ENCODE data around the gene IL13RA1.

The IL13RA1 gene

DNA sequence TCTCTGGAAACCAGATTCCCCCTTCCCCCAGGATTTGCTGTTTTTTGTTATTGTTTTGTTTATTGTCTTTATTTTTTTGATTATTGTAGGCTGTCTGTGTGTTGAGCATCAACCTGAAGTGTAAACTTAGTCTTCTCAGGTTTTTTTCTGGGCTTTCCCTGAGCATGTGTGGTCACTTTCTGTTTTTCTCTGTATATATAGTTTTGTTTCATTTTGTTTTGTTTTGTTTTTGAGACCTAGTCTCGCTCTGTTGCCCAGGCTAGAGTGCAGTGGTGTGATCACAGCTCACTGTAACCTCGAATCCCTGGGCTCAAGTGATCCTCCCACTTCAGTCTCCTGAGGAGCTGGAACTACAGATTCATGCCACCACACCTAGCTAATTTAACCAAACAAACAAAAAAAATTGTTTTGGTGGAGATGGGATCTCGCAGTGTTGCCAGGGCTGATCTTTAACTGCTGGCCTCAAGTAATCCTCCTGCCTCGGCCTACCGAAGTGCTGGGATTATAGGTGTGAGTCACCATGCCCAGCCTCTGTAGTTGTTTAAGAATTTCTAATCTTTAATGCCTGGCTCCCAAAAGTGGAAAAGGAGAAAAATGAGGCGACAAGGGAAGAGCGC is 9.1 kb downstream of the IL13RA1 start:
- H3K4me3 ChIP-seq (ENCODE audit: low read depth, low read length), result no peak overlapping the region
- no peaks in the 10 kb centered on the region for H3K9me3 ChIP-seq
- no peaks in the 10 kb centered on the region for H3K27me3 ChIP-seq
- H3K4me1 ChIP-seq, result no peaks in the 10 kb centered on the region
- DNase-seq, result no peak
- TF ChIP-seq, protein P1, sequence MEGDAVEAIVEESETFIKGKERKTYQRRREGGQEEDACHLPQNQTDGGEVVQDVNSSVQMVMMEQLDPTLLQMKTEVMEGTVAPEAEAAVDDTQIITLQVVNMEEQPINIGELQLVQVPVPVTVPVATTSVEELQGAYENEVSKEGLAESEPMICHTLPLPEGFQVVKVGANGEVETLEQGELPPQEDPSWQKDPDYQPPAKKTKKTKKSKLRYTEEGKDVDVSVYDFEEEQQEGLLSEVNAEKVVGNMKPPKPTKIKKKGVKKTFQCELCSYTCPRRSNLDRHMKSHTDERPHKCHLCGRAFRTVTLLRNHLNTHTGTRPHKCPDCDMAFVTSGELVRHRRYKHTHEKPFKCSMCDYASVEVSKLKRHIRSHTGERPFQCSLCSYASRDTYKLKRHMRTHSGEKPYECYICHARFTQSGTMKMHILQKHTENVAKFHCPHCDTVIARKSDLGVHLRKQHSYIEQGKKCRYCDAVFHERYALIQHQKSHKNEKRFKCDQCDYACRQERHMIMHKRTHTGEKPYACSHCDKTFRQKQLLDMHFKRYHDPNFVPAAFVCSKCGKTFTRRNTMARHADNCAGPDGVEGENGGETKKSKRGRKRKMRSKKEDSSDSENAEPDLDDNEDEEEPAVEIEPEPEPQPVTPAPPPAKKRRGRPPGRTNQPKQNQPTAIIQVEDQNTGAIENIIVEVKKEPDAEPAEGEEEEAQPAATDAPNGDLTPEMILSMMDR (IDR thresholded peaks at IDR 0.05; ENCODE audit: low read depth, low read length), result no peak
- no peaks in the 10 kb centered on the region for H3K36me3 ChIP-seq

DNA sequence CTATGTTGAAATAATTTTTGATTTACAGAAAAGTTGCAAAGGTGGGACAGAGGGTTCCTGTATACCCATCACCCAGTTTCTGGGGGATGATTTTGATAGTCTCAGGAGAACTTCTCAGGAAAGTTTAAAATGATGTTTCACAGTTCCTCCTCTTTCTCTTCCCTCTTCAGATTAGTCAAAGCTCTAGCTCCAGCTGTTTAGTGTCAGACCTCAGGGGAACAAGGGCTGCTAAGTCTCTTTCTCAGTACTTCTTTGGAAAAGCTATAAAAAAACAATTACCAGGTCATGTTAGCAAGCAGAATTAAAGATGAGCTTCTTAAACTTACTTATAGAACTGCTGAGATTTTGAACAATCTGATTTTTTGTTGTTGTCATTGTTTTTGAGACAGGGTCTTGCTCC is 12.2 kb downstream of the IL13RA1 start:
- DNase-seq, result no peak
- TF ChIP-seq, protein P1 (IDR thresholded peaks at IDR 0.05; ENCODE audit: low read depth, low read length), result no peak
- no peaks in the 10 kb centered on the region for H3K4me1 ChIP-seq
- no peak overlapping the region for H3K4me3 ChIP-seq (ENCODE audit: low read depth, low read length)
- H3K36me3 ChIP-seq, result no peaks in the 10 kb centered on the region
- H3K9me3 ChIP-seq, result no peaks in the 10 kb centered on the region
- no peaks in the 10 kb centered on the region for H3K27me3 ChIP-seq

DNA sequence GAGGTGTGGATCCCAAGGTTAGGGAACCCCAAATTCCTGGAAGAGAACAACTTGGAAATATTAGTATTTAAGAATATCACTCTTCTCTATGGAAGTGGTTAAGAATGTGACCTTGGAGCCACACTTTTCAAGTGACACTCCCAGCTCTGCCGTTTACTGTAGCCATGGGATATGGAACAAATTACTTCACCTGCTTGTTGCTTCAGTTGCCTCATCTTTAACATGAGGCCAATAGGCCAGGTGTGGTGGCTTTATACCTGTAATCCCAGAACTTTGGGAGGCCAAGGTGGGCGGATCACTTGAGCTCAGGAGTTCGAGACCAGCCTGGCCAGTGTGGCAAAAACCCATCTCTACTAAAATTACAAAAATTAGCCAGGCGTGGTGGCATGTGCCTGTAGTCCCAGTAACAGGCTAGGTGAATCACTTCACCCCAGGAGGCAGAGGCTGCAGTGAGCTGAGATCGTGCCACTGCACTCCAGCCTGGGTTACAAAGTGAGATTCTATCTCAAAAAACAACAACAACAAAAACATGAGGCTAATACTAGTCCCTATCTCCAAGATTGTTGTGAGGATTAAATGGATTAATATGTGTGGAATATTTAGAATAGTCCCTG is 13.0 kb downstream of the IL13RA1 start:
- Histone ChIP-seq H3K27me3 (no peaks in the 10 kb centered on the region), H3K4me3 (ENCODE audit: low read depth, low read length) (no peak overlapping the region), H3K4me1 (no peaks in the 10 kb centered on the region), H3K36me3 (no peaks in the 10 kb centered on the region), H3K9me3 (no peaks in the 10 kb centered on the region)
- TF ChIP-seq, protein P1 (IDR thresholded peaks at IDR 0.05; ENCODE audit: low read depth, low read length), result no peak
- no peak for DNase-seq

DNA sequence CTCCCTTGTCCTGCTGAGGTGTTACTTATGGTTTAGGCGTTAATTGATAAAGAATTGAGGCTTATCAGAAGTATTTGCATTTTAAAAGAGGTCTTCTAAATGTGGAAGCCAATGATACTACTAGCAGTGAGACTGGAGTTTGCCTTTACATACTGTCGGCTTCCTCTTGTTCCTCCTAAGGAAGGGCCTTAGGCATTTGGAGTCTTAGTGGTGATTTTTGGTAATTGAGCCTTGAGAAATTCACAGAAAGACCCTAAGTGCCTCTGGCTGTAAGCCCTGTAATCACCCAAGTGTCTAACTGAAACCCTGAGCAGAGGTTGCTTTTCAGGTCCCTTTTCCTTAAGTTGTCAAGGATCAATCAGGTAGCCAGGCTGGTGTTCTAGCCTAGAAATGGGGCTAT is 14.8 kb downstream of the IL13RA1 start:
- Histone ChIP-seq H3K27me3 (no peaks in the 10 kb centered on the region), H3K4me3 (ENCODE audit: low read depth, low read length) (no peak overlapping the region), H3K4me1 (no peaks in the 10 kb centered on the region), H3K9me3 (no peaks in the 10 kb centered on the region), H3K36me3 (no peaks in the 10 kb centered on the region)
- no peak for DNase-seq
- TF ChIP-seq, protein P1 (IDR thresholded peaks at IDR 0.05; ENCODE audit: low read depth, low read length), result no peak

DNA sequence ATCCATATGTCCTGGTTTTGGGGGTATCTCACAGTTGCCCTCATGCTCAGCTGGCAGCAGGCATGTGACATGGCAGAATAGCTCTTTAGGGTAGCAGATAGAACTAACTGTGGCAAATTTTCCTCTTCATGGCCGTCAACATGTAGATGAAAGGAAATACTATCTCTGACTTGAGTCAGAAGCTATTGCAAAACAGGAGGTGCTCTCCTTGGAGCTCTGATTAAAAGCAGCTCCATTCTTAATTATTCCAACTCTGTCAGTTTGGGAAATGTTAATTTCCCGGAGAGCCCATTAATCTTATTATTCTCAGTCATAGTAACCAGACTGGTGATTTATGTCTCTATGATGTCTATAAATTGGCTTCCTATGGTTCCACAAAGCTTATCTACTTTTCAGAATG is 18.2 kb downstream of the IL13RA1 start:
- TF ChIP-seq, protein P1 (IDR thresholded peaks at IDR 0.05; ENCODE audit: low read depth, low read length), result no peak
- no peaks in the 10 kb centered on the region for H3K27me3 ChIP-seq
- H3K36me3 ChIP-seq, result no peaks in the 10 kb centered on the region
- H3K4me1 ChIP-seq, result no peaks in the 10 kb centered on the region
- H3K9me3 ChIP-seq, result no peaks in the 10 kb centered on the region
- DNase-seq, result no peak
- no peak overlapping the region for H3K4me3 ChIP-seq (ENCODE audit: low read depth, low read length)

DNA sequence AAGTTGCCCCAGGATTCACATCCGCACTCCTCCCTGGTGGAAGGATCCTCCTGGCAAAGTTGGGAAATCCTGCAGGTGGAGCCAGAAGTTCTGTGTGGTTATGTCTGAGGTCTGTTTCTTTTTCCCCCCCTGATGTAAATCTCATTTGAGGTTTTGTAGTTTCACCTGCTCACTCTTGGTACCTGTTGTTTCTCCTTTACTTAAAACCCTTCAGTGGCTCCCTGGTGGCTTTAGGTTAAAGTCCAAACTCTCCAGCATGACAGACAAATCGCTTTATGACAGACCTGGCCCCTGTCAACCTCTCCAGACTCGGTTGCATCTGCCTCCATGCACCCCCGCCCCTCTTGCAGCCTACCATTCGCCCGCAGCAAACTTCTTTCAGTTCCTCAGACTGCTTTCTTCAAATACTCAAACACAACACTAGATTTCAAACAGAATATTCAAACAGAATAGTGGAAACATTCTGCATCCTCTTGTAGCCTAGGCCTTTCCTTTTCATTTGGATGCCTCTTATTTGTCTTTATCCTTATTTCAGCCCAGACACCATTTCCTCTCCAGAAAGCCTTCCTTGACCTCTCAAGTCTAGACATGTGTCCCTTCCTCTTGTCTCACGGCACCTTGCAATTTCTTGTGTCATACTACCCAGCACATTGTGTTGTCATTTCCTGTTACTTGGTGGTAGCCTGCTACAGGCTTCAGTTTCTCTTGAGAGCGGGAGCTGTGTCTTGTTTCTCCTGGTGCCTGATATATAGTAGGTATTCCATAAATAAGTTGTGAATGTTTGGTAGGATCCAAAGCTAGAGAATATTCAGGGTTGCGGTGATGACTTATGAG is 24.8 kb downstream of the IL13RA1 start:
- TF ChIP-seq, protein P1 (IDR thresholded peaks at IDR 0.05; ENCODE audit: low read depth, low read length), result no peak
- no peak overlapping the region for H3K4me3 ChIP-seq (ENCODE audit: low read depth, low read length)
- H3K4me1 ChIP-seq, result no peaks in the 10 kb centered on the region
- H3K9me3 ChIP-seq, result no peaks in the 10 kb centered on the region
- H3K27me3 ChIP-seq, result no peaks in the 10 kb centered on the region
- DNase-seq, result no peak
- H3K36me3 ChIP-seq, result no peaks in the 10 kb centered on the region

Data from BE2C (cell line).